Stimulated activated CD8-positive, alpha-beta memory T cell treated with anti-CD3 and anti-CD28 coated beads, Interleukin-12 subunit alpha, Interleukin-12 subunit beta, amount 100 ng/mL, for 4 hours (primary cell): ENCODE measurements around the gene SMARCD1.
A peak's percentile ranks its signal among the peaks of the same experiment; 100 is the strongest.

ENCODE experiments used
- DNase-seq: peaks from one replicate; pipeline ENCODE4 v3.0.0-alpha.2; 2020; ENCODE audit warnings: low read depth

Gene SMARCD1

GRCh38 chr12:50057000-50057841 is 27.9 kb upstream of the SMARCD1 start, which contains the start of gene ASIC1:
ASIC1 (plus strand) TSS chr12:50057596; CDS start chr12:50058767, 1,171 bp downstream.
- DNase-seq: peak; percentile 21

DNA sequence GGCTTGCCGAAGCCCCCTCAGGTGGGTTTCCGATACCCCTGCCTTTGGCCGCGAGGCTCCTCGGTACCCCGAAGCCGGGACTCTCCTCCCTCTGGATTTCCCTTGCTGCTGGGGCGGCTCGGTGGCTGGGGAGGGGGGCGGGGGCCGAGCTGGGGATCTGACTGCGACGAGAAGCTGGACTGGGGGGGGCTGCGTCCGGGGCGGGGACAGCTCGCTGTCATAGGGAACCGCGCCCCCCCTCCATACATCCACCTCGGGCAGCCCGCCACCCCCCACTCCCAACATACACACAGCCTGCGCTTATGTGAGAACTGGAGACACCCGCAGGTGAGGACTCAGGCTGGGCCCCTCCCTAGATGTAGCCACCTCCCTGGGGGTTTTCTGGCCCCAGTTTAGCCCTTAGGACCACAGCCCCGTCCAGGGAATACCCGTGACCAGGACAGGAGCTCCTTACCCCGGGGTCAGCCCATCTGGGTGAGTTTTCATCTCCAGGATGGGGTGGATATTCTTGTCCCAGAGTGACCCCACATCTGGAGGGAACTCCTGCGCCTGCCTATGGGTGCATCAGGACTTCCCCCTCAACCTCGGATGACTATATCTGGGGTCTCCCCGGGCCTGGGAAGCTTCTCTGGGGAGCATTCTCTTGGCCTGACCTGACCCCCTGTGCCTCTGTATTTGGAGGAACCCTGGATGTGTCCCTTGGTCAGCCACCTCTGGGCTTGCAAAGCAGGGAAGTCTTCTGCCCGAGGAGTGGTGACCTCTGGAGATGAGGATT is 27.1 kb upstream of the SMARCD1 start:
- DNase-seq: no peak

DNA sequence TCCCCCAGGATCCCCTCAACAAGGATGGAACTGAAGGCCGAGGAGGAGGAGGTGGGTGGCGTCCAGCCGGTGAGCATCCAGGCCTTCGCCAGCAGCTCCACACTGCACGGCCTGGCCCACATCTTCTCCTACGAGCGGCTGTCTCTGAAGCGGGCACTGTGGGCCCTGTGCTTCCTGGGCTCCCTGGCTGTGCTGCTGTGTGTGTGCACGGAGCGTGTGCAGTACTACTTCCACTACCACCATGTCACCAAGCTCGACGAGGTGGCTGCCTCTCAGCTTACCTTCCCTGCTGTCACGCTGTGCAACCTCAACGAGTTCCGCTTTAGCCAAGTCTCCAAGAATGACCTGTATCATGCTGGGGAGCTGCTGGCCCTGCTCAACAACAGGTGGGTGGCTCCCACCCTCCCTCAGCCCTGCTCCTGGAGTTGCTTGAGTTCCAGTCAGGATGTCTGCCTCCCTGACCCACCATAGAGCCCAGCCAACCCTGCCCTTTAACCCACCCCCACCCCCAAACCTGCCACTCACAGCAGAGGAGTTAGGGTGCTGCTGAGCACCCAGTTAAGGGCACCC is 26.3 kb upstream of the SMARCD1 start:
- DNase-seq: no peak

- DNase-seq: peak; percentile 47
Observed at GRCh38 chr12:50059440-50060119, 25.6 kb upstream of the SMARCD1 start.

- DNase-seq: no peak
Observed at GRCh38 chr12:50060120-50060468, 25.0 kb upstream of the SMARCD1 start.

- no peak for DNase-seq
Observed at GRCh38 chr12:50061171-50061570, 24.0 kb upstream of the SMARCD1 start.

- DNase-seq: no peak
Observed at GRCh38 chr12:50061946-50062686, 23.0 kb upstream of the SMARCD1 start.

GRCh38 chr12:50062728-50063460 is 22.2 kb upstream of the SMARCD1 start:
- no peak for DNase-seq

DNA sequence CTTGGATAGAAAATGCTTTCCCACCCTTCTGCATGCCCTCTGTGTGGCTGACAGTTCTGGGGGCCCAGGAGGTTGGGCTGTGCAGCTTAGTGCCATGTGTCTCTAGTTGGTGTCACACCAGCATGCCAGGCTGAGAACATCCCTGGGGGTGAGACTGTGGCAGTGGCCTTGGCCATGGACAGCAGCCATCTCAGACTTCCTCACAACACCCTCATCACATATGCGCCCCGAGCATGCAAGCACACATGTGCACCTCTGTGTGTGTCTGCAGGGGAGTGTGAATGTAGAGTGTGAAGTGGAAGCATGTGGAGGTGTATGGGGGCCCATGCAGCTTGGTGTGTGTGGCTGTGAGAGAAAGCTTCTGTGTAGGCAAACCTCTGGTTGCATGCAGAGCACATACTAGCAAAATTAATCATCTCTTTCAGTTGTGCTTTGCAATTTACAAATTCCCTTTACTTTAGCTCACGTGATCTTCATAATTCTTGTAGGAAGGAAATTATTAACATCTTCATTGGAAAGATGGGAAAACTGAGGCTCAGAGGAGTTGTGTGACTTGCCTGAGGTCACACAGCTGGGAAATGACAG is 19.3 kb upstream of the SMARCD1 start:
- DNase-seq: no peak

GRCh38 chr12:50066402-50066801 is 18.7 kb upstream of the SMARCD1 start:
- no peak for DNase-seq

DNA sequence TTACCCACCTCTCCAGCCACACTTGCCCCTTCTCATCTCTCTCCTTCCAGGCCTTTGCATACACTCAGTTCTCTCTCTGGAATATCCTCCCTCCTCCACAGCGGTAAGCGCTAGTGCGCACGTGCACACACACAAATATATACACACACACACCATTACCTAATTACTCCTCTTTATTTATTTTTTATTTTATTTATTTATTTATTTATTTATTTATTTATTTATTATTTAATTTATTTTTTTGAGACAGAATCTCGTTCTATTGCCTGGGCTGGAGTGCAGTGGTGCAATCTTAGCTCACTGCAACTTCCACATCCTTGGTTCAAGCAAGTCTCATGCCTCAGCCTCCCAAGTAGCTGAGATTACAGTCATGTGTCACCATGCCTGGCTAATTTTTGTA is 16.1 kb upstream of the SMARCD1 start:
- DNase-seq: no peak

DNA sequence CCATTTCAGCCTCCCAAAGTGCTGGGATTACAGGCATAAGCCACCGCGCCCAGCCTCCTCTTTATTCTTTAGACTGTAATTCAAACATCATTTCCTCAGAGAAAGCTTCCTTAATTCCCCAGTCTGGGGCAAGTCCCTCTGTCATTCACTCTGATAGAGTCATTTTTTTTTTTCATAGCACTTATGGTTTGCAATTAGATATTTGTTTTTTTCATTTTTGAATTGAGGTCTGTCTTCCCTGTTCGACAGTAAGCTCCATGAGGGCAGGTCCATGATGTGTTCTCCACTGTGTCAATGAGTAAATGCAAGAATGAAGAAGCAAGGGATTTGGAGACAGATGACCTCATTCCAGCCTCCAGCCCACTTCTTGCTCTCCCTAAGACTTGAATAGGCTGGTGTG is 15.6 kb upstream of the SMARCD1 start:
- DNase-seq: no peak

GRCh38 chr12:50070314-50071060 is 14.7 kb upstream of the SMARCD1 start:
- DNase-seq: peak; percentile 25

DNA sequence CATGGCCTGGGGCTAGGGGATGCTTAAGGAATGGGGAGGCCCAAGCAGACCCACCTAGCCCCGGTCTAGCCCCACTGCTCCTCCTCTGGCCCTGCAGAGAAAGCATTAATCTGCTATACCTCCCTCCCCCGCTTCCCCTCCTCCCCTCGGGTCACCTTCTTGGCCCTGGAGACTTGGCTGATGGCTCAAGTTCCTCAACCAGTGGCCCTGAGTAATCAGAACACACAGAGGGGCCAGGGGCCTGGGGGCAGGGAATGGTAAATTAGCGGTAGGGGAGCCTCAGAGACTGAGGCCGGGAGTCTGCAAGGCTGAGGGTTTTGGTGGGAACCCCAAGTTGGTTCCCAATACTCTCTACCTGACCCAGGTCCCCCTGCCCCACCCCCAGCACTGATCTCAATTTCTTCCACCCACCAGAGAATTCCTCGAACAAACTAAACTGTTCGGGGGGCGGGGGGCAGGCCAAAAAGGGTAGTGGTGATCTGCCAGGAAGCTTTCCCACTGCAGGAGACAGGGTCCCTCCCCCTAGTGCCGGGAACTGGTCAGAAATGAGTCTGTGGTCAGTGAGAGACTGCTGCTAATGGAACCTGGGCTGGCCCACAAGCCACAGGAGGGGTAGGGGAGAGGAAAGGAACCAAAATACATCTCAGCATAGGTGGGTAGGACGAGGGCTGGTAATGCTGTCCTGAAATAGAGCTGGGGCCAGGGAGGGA is 12.8 kb upstream of the SMARCD1 start:
- DNase-seq: no peak

- no peak for DNase-seq
Observed at GRCh38 chr12:50073206-50073605, 11.9 kb upstream of the SMARCD1 start.

DNA sequence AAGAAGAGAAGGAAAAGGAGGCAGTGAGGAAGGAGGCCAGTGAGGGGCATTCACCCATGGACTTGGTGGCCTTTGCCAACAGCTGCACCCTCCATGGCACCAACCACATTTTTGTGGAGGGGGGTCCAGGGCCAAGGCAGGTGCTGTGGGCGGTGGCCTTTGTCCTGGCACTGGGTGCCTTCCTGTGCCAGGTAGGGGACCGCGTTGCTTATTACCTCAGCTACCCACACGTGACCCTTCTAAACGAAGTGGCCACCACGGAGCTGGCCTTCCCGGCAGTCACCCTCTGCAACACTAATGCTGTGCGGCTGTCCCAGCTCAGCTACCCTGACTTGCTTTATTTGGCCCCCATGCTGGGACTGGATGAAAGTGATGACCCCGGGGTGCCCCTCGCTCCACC is 11.4 kb upstream of the SMARCD1 start:
- no peak for DNase-seq

- peak; percentile 66 for DNase-seq
Observed at GRCh38 chr12:50074936-50075807, 10.0 kb upstream of the SMARCD1 start.

- no peak for DNase-seq
Observed at GRCh38 chr12:50075808-50076170, 9.4 kb upstream of the SMARCD1 start.
